Bronchus fibroblast of lung (primary cell): ENCODE results near the gene FLII. TPM values are rescaled to one million over a fixed set of nuclear protein-coding genes. Genes with fewer than 3 reads are reported as not detected.

ENCODE experiments used
- total RNA-seq: library from RNA; depleted of rRNA; stranded (reverse); fragments of >200 nt; gene quantifications from 2 replicates; pipeline ENCODE4 v1.2.3, GENCODE V29; 2015

Gene FLII
- 248 and 284 TPM in 2 replicates for total RNA-seq

GRCh38 chr17:18258356-18259038, at the start of gene FLII:
FLII (minus strand) TSS chr17:18258738; CDS start chr17:18258690, 48 bp downstream.

DNA sequence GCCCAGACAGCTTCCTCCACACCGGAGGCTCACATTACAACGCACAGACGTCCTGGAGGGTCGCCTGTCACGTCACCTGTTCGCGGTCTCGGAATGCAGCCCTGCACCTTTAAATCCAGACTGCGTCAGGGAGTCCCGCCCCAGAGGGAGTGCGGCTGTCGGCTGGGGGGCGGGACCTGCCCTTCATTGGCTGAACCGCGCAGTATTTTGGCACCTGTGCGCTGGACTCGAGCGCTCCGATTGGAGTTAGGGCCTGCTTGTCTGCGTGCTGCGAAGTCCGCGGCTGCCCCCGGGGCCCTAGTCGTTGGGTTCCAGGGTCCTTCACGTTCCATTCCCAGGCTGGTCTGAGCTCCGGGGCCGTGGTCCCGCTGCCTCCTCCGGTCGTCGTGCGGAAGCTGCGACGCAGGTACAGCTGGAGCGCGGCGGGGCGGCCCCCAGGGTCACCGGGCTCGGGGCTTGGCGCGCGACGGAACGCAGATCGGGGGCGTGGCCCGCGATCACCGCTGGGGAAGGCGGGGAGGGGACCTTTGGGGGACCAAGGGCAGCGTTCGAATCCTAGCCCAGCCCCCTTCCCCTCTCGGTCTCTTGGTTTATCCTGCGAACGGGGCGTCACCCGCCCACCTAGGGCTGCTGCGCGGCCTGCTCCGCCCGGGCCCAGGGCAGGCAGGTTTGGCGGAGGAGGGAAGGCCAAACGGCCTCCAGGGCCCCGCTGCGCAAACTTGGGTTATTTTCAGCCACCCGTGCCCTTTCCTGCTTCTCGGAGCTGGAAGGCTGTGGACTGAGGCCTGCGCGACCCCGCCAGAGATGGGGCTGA, 2.0 kb upstream of the FLII start, which contains the start of gene MIEF2:
TSS of gene MIEF2 (plus strand) at position 331 of the 814 bp plus-strand sequence. CDS start 2,059 bp downstream, outside the sequence.

DNA sequence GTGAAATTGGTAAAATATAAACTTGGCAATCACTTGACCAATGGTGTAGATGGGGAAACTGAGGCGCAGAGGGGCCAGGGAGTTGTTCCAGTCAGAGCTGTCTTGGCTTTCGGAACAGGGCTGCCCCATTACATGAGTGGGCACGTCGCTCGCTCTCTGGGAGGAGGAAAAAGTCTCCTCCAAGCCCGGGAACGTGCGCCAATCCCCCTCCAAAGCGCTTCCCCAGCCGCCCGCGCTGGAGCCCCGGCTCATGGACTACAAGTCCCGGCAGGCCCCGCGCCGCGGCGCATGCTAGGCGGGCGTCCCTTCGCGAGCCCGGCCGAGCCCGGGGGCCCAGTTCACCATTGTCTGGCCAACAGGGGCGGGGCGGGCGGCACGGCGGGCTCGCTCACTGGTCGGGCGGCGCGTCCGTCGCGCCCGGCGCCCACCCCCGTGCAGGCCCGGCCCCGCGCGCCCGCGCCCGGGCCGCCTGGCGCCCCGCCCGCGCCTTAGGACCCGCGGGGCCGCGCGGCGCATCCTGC, 33.4 kb downstream of the FLII start, which contains the start of gene LLGL1:
TSS of gene LLGL1 (plus strand) at position 515 of the 521 bp plus-strand sequence. CDS start 48 bp downstream, outside the sequence.

Other genes starting within 250 kb of the FLII start
- 9.6 and 14.9 TPM in 2 replicates for gene ATPAF2, start 219.6 kb downstream of the FLII start, total RNA-seq
- 5.4 and 7.1 TPM in 2 replicates for gene GID4, start 219.3 kb downstream of the FLII start, total RNA-seq
- 43.0 and 43.7 TPM in 2 replicates for gene DRG2, start 170.8 kb downstream of the FLII start, total RNA-seq
- gene MYO15A, start 150.0 kb downstream of the FLII start, total RNA-seq = 0.59 and 2.4 TPM in 2 replicates
- 76.0 and 79.7 TPM in 2 replicates for gene ALKBH5, start 74.9 kb downstream of the FLII start, total RNA-seq
- gene LLGL1, start 33.1 kb downstream of the FLII start, total RNA-seq = 49.1 and 54.1 TPM in 2 replicates
- 17.0 and 19.5 TPM in 2 replicates for gene MIEF2, start 1.9 kb upstream of the FLII start, total RNA-seq
- 24.2 and 25.9 TPM in 2 replicates for gene TOP3A, start 56.3 kb upstream of the FLII start, total RNA-seq
- 6.5 and 7.2 TPM in 2 replicates for gene SMCR8, start 56.6 kb upstream of the FLII start, total RNA-seq
- gene SHMT1, start 104.8 kb upstream of the FLII start, total RNA-seq = 32.8 and 40.3 TPM in 2 replicates
- gene EVPLL, start 119.0 kb upstream of the FLII start, total RNA-seq = not detected in 2 replicates
- not detected in 2 replicates for gene LGALS9C, start 218.1 kb upstream of the FLII start, total RNA-seq